Neural cell (in vitro differentiated cells): ENCODE results near the gene PREX1. TPM values are rescaled to one million over a fixed set of nuclear protein-coding genes. Genes with fewer than 3 reads are reported as not detected.

Experiments used
- H2AFZ ChIP-seq: fragments of 200-600, 300-800 bp; sonication (generic), shearing (Covaris generic); 2 replicates; pipeline ENCODE4 v1.6.0; 2014; ENCODE audit warnings: low read depth, mild to moderate bottlenecking, antibody characterized with exemption, low read length, moderate library complexity
- H3F3A ChIP-seq: fragments of 200-600 bp; shearing (Covaris generic); 2 replicates; pipeline ENCODE4 v1.6.1; 2016; ENCODE audit warnings: mild to moderate bottlenecking, moderate library complexity, mixed read lengths, antibody characterized with exemption, low read length; ENCODE audit not compliant: insufficient read depth, poor library complexity, severe bottlenecking
- H3K27ac ChIP-seq: fragments of 200-600, 300-800 bp; sonication (generic), shearing (Covaris generic); 2 replicates; pipeline ENCODE4 v1.5.1; 2014; ENCODE audit warnings: mild to moderate bottlenecking, low read length, moderate library complexity
- H3K27me3 ChIP-seq: fragments of 300-800, 200-600 bp; sonication (generic), shearing (Covaris generic); 2 replicates; pipeline ENCODE4 v1.6.0; 2014; ENCODE audit warnings: mild to moderate bottlenecking, low read depth, low read length, moderate library complexity; ENCODE audit not compliant: insufficient read depth
- H3K36me3 ChIP-seq: fragments of 300-800, 200-600 bp; sonication (generic), shearing (Covaris generic); 2 replicates; pipeline ENCODE4 v1.5.1; 2014; ENCODE audit warnings: mild to moderate bottlenecking, antibody characterized with exemption, low read length, moderate library complexity; ENCODE audit not compliant: insufficient read depth
- H3K4me2 ChIP-seq: fragments of 300-800, 200-600 bp; sonication (generic), shearing (Covaris generic); 2 replicates; pipeline ENCODE4 v1.6.0; 2014; ENCODE audit warnings: mild to moderate bottlenecking, low read length
- H3K4me3 ChIP-seq: fragments of 300-800, 200-600 bp; sonication (generic), shearing (Covaris generic); 2 replicates; pipeline ENCODE4 v1.5.1; 2014; ENCODE audit warnings: mild to moderate bottlenecking, low read length, moderate library complexity
- H3K79me2 ChIP-seq: fragments of 200-600 bp; shearing (Covaris generic); replicated peaks from 2 replicates; pipeline ENCODE4 v1.6.0; 2014; ENCODE audit warnings: mild to moderate bottlenecking, low read length, moderate library complexity; ENCODE audit not compliant: insufficient read depth
- H3K9ac ChIP-seq: fragments of 300-800, 200-600 bp; sonication (generic), shearing (Covaris generic); 2 replicates; pipeline ENCODE4 v1.6.1; 2016; ENCODE audit warnings: mild to moderate bottlenecking, low read length, mixed read lengths
- H3K9me2 ChIP-seq: fragments of 200-600 bp; shearing (Covaris generic); 2 replicates; pipeline ENCODE4 v1.6.1; 2016; ENCODE audit warnings: mild to moderate bottlenecking, low read length, mixed read lengths; ENCODE audit not compliant: insufficient read depth
- H3K9me3 ChIP-seq: fragments of 200-600, 300-800 bp; sonication (generic), shearing (Covaris generic); 2 replicates; pipeline ENCODE4 v1.6.1; 2016; ENCODE audit warnings: mild to moderate bottlenecking, mixed run types, low read length, moderate library complexity, mixed read lengths
- H4K20me1 ChIP-seq: fragments of 200-600 bp; shearing (Covaris generic); 2 replicates; pipeline ENCODE4 v1.6.1; 2016; ENCODE audit warnings: mild to moderate bottlenecking, mixed run types; ENCODE audit not compliant: insufficient read depth
- CTCF ChIP-seq: fragments of 450-650 bp; IDR thresholded peaks from 2 replicates; pipeline ENCODE4 v1.5.1; 2014; ENCODE audit warnings: antibody characterized with exemption, mild to moderate bottlenecking, moderate library complexity; ENCODE audit not compliant: poor library complexity, severe bottlenecking
- EP300 ChIP-seq: fragments of 450-650 bp; conservative IDR thresholded peaks from 2 replicates; pipeline ENCODE4 v1.6.1; 2014; ENCODE audit warnings: antibody characterized with exemption, mild to moderate bottlenecking, moderate library complexity; ENCODE audit not compliant: poor library complexity, severe bottlenecking
- EZH2 ChIP-seq: fragments of 200-600, 300-800 bp; shearing (Covaris generic), sonication (generic); IDR thresholded peaks from 2 replicates; pipeline ENCODE4 v1.6.1; 2014; ENCODE audit warnings: antibody characterized with exemption, low read length, borderline replicate concordance, mild to moderate bottlenecking; ENCODE audit not compliant: insufficient read depth, poor library complexity, severe bottlenecking
- MXI1 ChIP-seq: fragments of 450-650 bp; conservative IDR thresholded peaks from 2 replicates; pipeline ENCODE4 v1.6.1; 2014; ENCODE audit warnings: antibody characterized with exemption, mild to moderate bottlenecking; ENCODE audit not compliant: poor library complexity, severe bottlenecking
- POLR2AphosphoS5 ChIP-seq: IDR thresholded peaks from 2 replicates; pipeline ENCODE4 v1.6.1; 2012
- RAD21 ChIP-seq: fragments of 450-650 bp; conservative IDR thresholded peaks from 2 replicates; pipeline ENCODE4 v1.6.1; 2014; ENCODE audit warnings: antibody characterized with exemption, mild to moderate bottlenecking, moderate library complexity
- REST ChIP-seq: IDR thresholded peaks from 2 replicates; pipeline ENCODE4 v1.6.1; 2012; ENCODE audit warnings: borderline replicate concordance
- SMC3 ChIP-seq: fragments of 450-650 bp; conservative IDR thresholded peaks from 2 replicates; pipeline ENCODE4 v1.6.1; 2014; ENCODE audit warnings: antibody characterized with exemption, mild to moderate bottlenecking, moderate library complexity; ENCODE audit not compliant: poor library complexity
- TAF1 ChIP-seq: IDR thresholded peaks from 2 replicates; pipeline ENCODE4 v1.6.1; 2012; ENCODE audit warnings: low read depth
- polyA plus RNA-seq: library from polyadenylated mRNA; depleted of rRNA; stranded (reverse); fragments of >200 nt; gene quantifications from 2 replicates; pipeline ENCODE4 v1.2.3, GENCODE V29; 2014

Gene PREX1
- polyA plus RNA-seq, 1 donor from 2014 or later, result 0.06 TPM

GRCh38 chr20:48600470-48600945 lies 227.3 kb downstream of the PREX1 start:
- Histone ChIP-seq H3F3A (no peaks in the 10 kb centered on the region), H3K9me3 (no peaks in the 10 kb centered on the region), H3K9me2 (no peaks in the 10 kb centered on the region), H3K4me2 (no peak overlapping the region), H3K36me3 (no peaks in the 10 kb centered on the region), H2AFZ (no peak overlapping the region), H3K27me3 (no peaks in the 10 kb centered on the region), H3K4me3 (no peak overlapping the region), H3K79me2 (no peaks in the 10 kb centered on the region), H4K20me1 (no peaks in the 10 kb centered on the region), H3K27ac (no peak overlapping the region), H3K9ac (no peak overlapping the region)
- TF ChIP-seq TAF1 (no peak), POLR2AphosphoS5 (no peak), RAD21 (no peak), MXI1 (no peak), REST (no peak), SMC3 (no peak), CTCF (no peak), EZH2 (no peak), EP300 (no peak)

- no peaks in the 10 kb centered on the region for H3K27me3 ChIP-seq
- H3K4me3 ChIP-seq, result no peak overlapping the region
- no peak for TF ChIP-seq CTCF
- TF ChIP-seq SMC3, result no peak
- TF ChIP-seq EZH2, result no peak
- no peak for TF ChIP-seq TAF1
- TF ChIP-seq RAD21, result no peak
- TF ChIP-seq POLR2AphosphoS5, result no peak
- TF ChIP-seq MXI1, result no peak
- no peak for TF ChIP-seq EP300
- no peak for TF ChIP-seq REST
- H2AFZ ChIP-seq, result no peak overlapping the region
- no peak overlapping the region for H3K9ac ChIP-seq
- H3K36me3 ChIP-seq, result no peaks in the 10 kb centered on the region
- H4K20me1 ChIP-seq, result no peaks in the 10 kb centered on the region
- H3K27ac ChIP-seq, result no peak overlapping the region
- H3K9me3 ChIP-seq, result no peaks in the 10 kb centered on the region
- no peaks in the 10 kb centered on the region for H3F3A ChIP-seq
- H3K79me2 ChIP-seq, result no peaks in the 10 kb centered on the region
- H3K4me2 ChIP-seq, result no peak overlapping the region
- no peaks in the 10 kb centered on the region for H3K9me2 ChIP-seq
These were observed 227.9 kb downstream of the PREX1 start for GRCh38 chr20:48599748-48600469.
